Stimulated activated naive CD8-positive, alpha-beta T cell treated with anti-CD3 and anti-CD28 coated beads, Interleukin-15, Interleukin-2, amounts not matched to agents 100 ng/mL and 50 ng/mL, for 24 hours (primary cell): ENCODE results near the gene IPPK.

ENCODE experiments used
- H3K27ac Mint-ChIP-seq: one replicate; pipeline ENCODE4 v1.8.0; 2021; ENCODE audit warnings: mild to moderate bottlenecking, mixed read lengths
- H3K27me3 Mint-ChIP-seq: one replicate; pipeline ENCODE4 v1.8.0; 2021; ENCODE audit warnings: mixed read lengths
- H3K36me3 Mint-ChIP-seq: one replicate; pipeline ENCODE4 v1.8.0; 2021; ENCODE audit warnings: low read depth, mixed read lengths
- H3K4me1 Mint-ChIP-seq: one replicate; pipeline ENCODE4 v1.8.0; 2021; ENCODE audit warnings: low read depth, mixed read lengths
- H3K4me3 Mint-ChIP-seq: one replicate; pipeline ENCODE4 v1.8.0; 2021; ENCODE audit warnings: mild to moderate bottlenecking, mixed read lengths
- H3K9me3 Mint-ChIP-seq: one replicate; pipeline ENCODE4 v1.8.0; 2021; ENCODE audit warnings: mixed read lengths

The IPPK gene

DNA sequence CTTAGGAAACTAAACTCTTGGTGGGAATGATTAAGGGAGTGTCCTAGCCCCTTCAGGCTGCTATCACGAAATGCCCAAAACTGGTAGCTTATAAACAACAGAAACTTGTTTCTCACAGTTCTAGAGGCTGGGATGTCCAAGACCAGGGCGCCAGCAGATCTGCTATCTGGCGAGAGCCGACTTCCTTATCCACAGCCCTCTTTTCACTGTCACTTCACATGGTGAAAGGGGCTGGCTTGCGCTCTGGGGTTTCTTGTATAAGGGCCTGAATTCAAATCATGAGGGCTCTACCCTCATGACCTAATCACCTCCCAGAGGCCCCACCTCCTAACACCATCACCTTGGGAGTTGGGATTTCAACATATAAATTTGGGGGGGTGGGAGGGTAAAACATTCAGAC is 49.1 kb downstream of the IPPK start:
- Mint-ChIP-seq H3K27me3 (no peaks in the 10 kb centered on the region), H3K9me3 (no peaks in the 10 kb centered on the region), H3K36me3 (peaks cover 51% of the 10 kb centered on the region), H3K4me3 (no peak overlapping the region), H3K4me1 (peaks cover 6% of the 10 kb centered on the region), H3K27ac (no peak overlapping the region)

DNA sequence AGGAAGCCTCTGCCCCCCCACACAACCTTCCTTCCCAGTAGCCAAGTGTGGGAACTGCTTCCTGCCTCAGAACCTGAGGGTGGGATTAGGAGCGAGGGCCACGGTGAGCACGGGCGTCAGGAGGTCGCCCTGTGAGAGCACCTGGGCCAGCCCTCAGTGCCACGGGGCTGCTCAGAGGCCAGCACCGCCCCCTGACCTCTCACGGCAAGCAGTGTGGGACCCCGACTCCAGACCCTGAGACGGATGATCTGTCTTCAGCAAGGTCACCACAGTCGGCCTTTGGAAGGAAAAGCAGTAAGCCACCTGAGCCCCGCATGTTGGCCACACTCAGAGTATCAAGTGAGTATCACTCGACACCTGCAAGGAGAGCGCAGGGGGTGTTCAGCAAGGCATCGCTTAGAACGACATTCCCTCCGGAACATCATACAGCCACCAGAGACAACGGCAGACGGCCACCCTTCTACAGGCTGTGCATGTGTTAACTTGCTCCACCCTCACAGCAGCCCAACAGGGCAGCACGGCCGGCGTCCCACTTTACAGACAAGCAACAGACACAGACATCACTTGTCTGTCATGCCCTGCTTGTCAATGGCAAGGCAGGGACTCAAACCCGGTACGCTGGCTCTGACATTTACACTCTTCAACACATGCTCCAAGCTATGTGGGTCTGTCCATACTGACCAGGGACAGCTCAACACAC is 50.2 kb downstream of the IPPK start:
- H3K4me3 Mint-ChIP-seq: no peak overlapping the region
- H3K27ac Mint-ChIP-seq: no peak overlapping the region
- no peaks in the 10 kb centered on the region for H3K27me3 Mint-ChIP-seq
- H3K36me3 Mint-ChIP-seq: peaks cover 53% of the 10 kb centered on the region
- no peaks in the 10 kb centered on the region for H3K9me3 Mint-ChIP-seq
- H3K4me1 Mint-ChIP-seq: no peaks in the 10 kb centered on the region

DNA sequence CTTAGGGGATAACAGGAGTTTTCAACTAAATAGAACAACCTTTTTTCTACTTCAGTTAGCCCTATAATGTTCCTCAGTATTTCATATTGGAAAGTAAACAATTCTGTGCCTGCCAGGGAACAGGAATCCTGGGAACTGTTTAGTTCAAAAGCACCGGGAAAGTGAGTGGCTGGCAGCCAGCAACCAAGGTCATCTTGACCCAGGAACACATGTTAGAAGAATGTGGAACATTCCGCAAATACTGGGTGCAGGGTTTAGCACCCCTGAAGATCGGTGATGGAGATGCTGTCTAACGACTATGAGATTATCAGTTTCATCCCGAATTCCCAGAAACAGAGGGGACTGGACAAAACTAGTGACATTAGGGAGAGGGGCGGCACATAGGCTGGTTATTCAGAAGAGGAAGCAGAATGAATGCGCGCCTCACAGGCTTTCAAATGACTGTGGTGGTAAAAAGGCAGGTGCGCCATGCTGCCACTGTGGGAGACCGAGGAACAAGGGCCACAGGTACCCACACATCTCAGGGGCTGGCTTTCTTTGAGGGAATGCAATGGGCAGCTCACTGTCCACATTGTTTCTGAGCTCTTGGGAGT is 51.2 kb downstream of the IPPK start:
- no peak overlapping the region for H3K4me3 Mint-ChIP-seq
- H3K4me1 Mint-ChIP-seq: no peaks in the 10 kb centered on the region
- no peaks in the 10 kb centered on the region for H3K27me3 Mint-ChIP-seq
- H3K27ac Mint-ChIP-seq: no peak overlapping the region
- H3K36me3 Mint-ChIP-seq: peaks cover 61% of the 10 kb centered on the region
- H3K9me3 Mint-ChIP-seq: no peaks in the 10 kb centered on the region

GRCh38 chr9:92617951-92618510 is 51.9 kb downstream of the IPPK start:
- no peak overlapping the region for H3K4me3 Mint-ChIP-seq
- H3K9me3 Mint-ChIP-seq: no peaks in the 10 kb centered on the region
- peaks cover 63% of the 10 kb centered on the region for H3K36me3 Mint-ChIP-seq
- no peaks in the 10 kb centered on the region for H3K27me3 Mint-ChIP-seq
- H3K27ac Mint-ChIP-seq: no peak overlapping the region
- H3K4me1 Mint-ChIP-seq: no peaks in the 10 kb centered on the region

- Mint-ChIP-seq H3K4me1 (no peaks in the 10 kb centered on the region), H3K27me3 (no peaks in the 10 kb centered on the region), H3K4me3 (no peak overlapping the region), H3K27ac (no peak overlapping the region), H3K9me3 (no peaks in the 10 kb centered on the region), H3K36me3 (peaks cover 61% of the 10 kb centered on the region)
Measured at GRCh38 chr9:92617195-92617813, 52.6 kb downstream of the IPPK start.

GRCh38 chr9:92616655-92617111 is 53.2 kb downstream of the IPPK start:
- Mint-ChIP-seq H3K9me3 (no peaks in the 10 kb centered on the region), H3K27me3 (no peaks in the 10 kb centered on the region), H3K36me3 (peaks cover 62% of the 10 kb centered on the region), H3K27ac (no peak overlapping the region), H3K4me1 (no peaks in the 10 kb centered on the region), H3K4me3 (no peak overlapping the region)

- H3K27me3 Mint-ChIP-seq: no peaks in the 10 kb centered on the region
- peaks cover 62% of the 10 kb centered on the region for H3K36me3 Mint-ChIP-seq
- no peaks in the 10 kb centered on the region for H3K9me3 Mint-ChIP-seq
- no peak overlapping the region for H3K4me3 Mint-ChIP-seq
- peak overlapping the region; percentile 14 for H3K27ac Mint-ChIP-seq
- no peaks in the 10 kb centered on the region for H3K4me1 Mint-ChIP-seq
Measured at GRCh38 chr9:92616199-92616641, 53.7 kb downstream of the IPPK start.

- peaks cover 62% of the 10 kb centered on the region for H3K36me3 Mint-ChIP-seq
- peak overlapping the region; percentile 14 for H3K27ac Mint-ChIP-seq
Measured at GRCh38 chr9:92615790-92616189, 54.1 kb downstream of the IPPK start.

DNA sequence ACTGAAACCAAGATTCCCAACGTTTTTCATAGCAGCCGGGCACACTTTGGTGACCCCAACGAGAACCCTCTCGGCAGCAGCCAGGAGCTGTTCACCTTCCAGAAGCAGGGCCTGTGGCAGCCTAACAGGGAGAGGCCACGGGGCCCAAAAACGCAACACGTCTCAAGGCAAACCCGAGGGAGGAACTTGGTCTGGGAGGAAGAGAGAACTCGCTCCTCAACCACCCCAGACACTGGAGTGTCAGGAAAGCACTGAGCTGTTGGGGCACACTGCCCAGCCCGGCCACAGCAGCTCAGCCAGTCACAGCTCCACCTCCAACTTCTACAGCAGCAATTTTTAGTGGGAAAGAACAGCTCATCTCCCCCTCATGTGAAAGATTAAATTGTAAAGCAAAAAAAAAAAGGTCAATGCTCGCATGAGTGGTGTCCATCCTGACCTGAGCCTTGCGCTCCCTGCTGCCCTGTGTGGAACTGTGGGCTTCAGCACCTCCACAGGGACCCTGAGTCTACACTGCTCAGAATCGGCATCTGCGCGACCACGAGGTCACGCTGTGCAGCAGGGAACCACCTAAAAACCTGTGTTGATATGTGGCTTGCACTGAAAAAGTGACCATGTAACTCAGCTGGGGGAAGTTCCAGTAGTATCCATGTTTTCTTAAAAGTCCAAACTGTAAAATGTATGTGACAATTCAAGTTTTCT is 55.0 kb downstream of the IPPK start:
- H3K27me3 Mint-ChIP-seq: no peaks in the 10 kb centered on the region
- H3K36me3 Mint-ChIP-seq: peaks cover 55% of the 10 kb centered on the region
- H3K27ac Mint-ChIP-seq: no peak overlapping the region
- H3K9me3 Mint-ChIP-seq: no peaks in the 10 kb centered on the region
- H3K4me1 Mint-ChIP-seq: no peaks in the 10 kb centered on the region
- no peak overlapping the region for H3K4me3 Mint-ChIP-seq

More at GRCh38 chr9:92615790-92616189, 54.1 kb downstream of the IPPK start:
- H3K4me3 Mint-ChIP-seq: no peak overlapping the region
- no peaks in the 10 kb centered on the region for H3K9me3 Mint-ChIP-seq
- no peaks in the 10 kb centered on the region for H3K27me3 Mint-ChIP-seq
- no peaks in the 10 kb centered on the region for H3K4me1 Mint-ChIP-seq

- peaks cover 51% of the 10 kb centered on the region for H3K36me3 Mint-ChIP-seq
- H3K27ac Mint-ChIP-seq: no peak overlapping the region
- no peak overlapping the region for H3K4me3 Mint-ChIP-seq
Measured at GRCh38 chr9:92614123-92614510, 55.8 kb downstream of the IPPK start.

GRCh38 chr9:92613268-92614122 is 56.4 kb downstream of the IPPK start:
- Mint-ChIP-seq H3K4me1 (no peaks in the 10 kb centered on the region), H3K9me3 (no peaks in the 10 kb centered on the region), H3K36me3 (peaks cover 49% of the 10 kb centered on the region), H3K4me3 (no peak overlapping the region), H3K27ac (no peak overlapping the region), H3K27me3 (no peaks in the 10 kb centered on the region)

More at GRCh38 chr9:92614123-92614510, 55.8 kb downstream of the IPPK start:
- Mint-ChIP-seq H3K4me1 (no peaks in the 10 kb centered on the region), H3K9me3 (no peaks in the 10 kb centered on the region), H3K27me3 (no peaks in the 10 kb centered on the region)

DNA sequence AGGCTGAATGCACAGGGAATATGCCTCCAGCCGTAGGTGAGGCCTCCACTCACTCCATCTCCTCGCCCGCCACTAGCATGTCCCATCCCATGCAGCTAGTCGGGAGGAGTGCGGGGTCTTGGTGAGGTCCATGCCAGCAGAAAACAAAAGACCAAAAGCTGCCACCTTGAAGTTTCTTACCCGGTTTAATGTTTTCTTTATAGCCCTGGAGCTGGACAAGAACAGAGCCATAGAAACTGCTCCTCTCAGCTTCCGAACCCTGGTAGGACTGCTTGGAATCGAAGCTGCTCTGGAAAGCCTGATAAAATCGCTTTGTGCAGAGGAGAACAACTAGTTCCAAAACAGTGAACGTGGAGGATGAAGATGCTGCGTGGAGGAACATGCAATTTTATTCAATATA is 57.1 kb downstream of the IPPK start:
- Mint-ChIP-seq H3K27ac (no peak overlapping the region), H3K9me3 (no peaks in the 10 kb centered on the region), H3K4me1 (no peaks in the 10 kb centered on the region), H3K36me3 (peaks cover 49% of the 10 kb centered on the region), H3K27me3 (no peaks in the 10 kb centered on the region), H3K4me3 (no peak overlapping the region)

GRCh38 chr9:92612292-92612691 is 57.6 kb downstream of the IPPK start:
- Mint-ChIP-seq H3K4me1 (no peaks in the 10 kb centered on the region), H3K27ac (no peak overlapping the region), H3K4me3 (no peak overlapping the region), H3K9me3 (no peaks in the 10 kb centered on the region), H3K36me3 (peaks cover 49% of the 10 kb centered on the region), H3K27me3 (no peaks in the 10 kb centered on the region)

- Mint-ChIP-seq H3K4me3 (no peak overlapping the region), H3K4me1 (no peaks in the 10 kb centered on the region), H3K27ac (no peak overlapping the region), H3K36me3 (peaks cover 46% of the 10 kb centered on the region), H3K9me3 (no peaks in the 10 kb centered on the region), H3K27me3 (no peaks in the 10 kb centered on the region)
Measured at GRCh38 chr9:92611621-92612285, 58.2 kb downstream of the IPPK start.
